ENCODE results near the gene UBA6.

The UBA6 gene

DNA sequence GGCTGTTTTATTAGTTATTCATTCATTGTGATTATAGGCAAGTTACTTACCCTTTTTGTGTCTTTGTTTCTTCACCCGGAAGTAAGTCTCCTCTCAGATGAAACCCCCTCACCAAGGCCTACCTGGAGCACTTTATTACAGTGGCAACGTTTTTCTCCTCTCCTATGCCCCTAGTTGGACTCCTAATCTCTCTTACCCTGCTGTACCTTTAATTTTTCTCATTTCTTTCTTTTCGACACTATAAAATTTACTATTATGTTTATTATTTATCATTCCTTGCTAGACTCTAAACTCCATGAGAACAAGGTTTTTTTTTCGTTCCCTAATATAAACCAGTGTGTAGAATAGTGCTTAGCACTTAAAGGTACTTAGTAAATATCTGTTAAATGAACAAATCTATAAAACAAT lies 124.9 kb downstream of the UBA6 start:
- DNase-seq (ENCODE audit: low read depth) = no peak

GRCh38 chr4:67575232-67576058 lies 125.5 kb downstream of the UBA6 start:
- DNase-seq (ENCODE audit: low read depth) = no peak

GRCh38 chr4:67573193-67573592 lies 127.8 kb downstream of the UBA6 start:
- no peak for DNase-seq (ENCODE audit: low read depth)

DNA sequence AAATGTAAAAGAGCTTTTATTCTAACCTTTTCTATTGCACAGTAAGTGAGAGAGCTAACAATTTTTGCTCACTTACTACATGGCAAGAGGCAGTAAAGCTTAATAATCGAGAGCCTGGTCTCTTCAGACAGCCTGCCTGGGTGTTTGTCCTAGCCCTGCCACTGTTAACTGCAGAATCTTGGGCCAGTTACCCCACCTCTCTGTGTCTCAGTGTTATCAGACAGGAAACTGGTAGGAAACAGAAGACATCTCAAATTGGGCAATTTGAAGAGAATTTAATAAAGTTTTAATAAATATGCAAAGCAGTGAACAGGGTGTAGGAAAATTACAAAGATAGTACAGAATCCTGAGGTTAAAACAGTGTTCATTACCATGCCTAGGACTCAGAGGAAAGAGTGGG lies 129.0 kb downstream of the UBA6 start:
- DNase-seq (ENCODE audit: low read depth) = no peak

DNA sequence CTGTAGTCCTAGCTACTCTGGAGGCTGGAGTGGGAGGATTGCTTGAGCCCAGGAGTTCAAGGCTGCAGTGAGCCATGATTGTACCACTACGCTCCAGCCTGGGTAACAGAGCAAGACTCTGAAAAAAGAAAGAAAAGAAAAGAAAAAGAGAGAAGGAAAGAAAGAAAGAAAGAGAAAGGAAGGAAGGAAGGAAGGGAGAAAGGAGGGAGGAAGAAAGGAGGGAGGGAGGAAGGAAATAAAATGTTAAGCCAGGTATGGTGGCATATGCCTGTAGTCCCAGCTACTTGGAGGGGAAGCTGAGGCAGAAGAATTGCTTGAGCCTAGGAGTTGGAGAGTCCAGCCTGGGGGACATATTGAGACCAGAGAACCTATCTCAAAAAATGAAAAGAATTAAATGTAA lies 130.4 kb downstream of the UBA6 start:
- DNase-seq (ENCODE audit: low read depth) = no peak

GRCh38 chr4:67568820-67569219 lies 132.1 kb downstream of the UBA6 start:
- no peak for DNase-seq (ENCODE audit: low read depth)

DNA sequence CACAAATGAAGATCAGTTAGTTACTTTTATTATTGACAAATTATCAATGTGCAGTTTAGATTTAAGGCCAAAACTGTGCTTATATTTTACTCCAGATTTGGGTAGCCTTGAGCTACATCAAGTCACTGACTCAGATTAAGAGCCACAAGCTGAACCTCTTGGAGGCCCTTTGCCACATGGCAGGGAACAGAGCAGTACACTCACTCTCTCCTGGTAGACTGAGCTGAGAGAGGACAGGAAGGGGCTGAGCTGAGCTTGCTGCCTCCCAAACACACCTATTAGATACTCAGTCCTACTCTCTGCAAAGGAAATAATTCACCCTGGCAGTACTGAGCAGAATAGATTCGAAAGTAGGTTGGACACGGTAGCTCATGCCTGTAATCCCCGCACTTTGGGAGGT lies 134.6 kb downstream of the UBA6 start:
- no peak for DNase-seq (ENCODE audit: low read depth)

DNA sequence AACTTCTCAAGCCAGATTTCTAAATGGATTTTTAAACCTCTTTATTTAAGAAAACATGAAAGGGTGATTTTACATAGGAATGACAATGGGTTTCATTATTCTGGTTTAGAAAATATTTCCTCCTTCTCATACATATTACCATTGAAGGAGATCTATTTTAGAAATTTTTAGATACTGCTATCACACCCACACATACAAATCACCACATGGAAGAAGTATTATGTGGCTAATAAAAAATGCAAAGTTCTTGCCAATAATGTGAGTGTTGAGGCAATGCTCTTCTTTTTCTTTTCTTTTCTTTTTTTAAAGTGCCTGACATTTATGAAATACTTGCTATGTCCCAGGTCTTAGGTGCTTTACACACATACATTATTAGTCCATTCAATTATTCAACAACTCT lies 135.7 kb downstream of the UBA6 start:
- no peak for DNase-seq (ENCODE audit: low read depth)
